Coronary artery (tissue), 2 donors: Measurements from ENCODE around the gene WHRN.

Experiments used
- DNase-seq: peaks from one replicate; pipeline ENCODE4 v3.0.0-alpha.2; 2017; ENCODE audit warnings: low spot score
- H3K27ac ChIP-seq, 2 donors: fragments of 200-600 bp; sonication (generic); one replicate each; pipeline ENCODE4 v1.5.1; 2016 to 2019
- H3K4me3 ChIP-seq: fragments of 200-600 bp; sonication (generic); 2 replicates; pipeline ENCODE4 v1.5.1; 2016; ENCODE audit warnings: mild to moderate bottlenecking, moderate library complexity
- TF ChIP-seq, protein P1 (sequence below): fragments of 200-600 bp; sonication (generic); IDR thresholded peaks from one replicate; pipeline ENCODE4 v1.5.1; 2019; ENCODE audit warnings: antibody characterized with exemption

The WHRN gene

DNA sequence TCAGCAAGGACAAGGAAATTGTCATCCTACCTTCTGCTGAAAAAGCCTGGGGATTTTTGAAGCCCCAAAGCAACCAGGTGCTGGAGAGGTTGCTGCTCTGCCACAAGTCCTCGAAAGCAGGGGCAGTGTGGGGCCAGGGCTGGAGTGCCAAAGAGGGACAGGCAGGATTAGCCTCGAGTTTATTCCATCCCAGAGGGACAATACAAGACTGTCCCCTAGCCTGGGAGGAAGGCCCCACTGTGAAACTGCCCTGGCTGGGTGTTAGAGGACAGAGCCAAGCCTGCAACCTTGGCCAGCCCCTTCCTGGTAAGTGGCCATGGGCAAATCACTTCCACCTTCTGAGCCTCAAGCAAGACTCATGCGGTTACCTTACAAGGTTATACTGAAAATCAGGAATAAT lies 55.1 kb downstream of the WHRN start:
- H3K4me3 ChIP-seq, result no peak overlapping the region
- DNase-seq, result peak; percentile 21

DNA sequence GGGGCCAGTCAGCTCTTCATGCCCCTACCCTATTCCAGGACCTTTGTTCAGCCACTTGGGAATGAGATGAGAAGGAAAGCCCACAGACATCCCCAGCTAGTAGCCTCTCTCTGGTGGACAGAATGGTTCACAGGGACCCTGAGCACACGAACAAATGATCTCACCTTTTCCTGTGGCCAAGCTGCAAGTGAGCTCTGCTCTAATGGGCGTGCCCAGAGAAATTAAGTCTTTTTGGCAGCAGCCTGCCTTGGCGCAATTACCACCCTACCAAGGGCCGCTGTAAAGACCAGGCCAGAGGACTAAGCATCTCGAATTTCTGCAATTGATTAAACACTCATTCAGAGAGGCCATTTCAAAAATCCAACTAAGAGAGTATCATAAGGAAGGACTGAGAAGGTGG lies 56.0 kb downstream of the WHRN start:
- Histone ChIP-seq H3K4me3 (no peak overlapping the region), H3K27ac (no peak overlapping the region)
- DNase-seq, result peak; percentile 36
- TF ChIP-seq, protein P1, sequence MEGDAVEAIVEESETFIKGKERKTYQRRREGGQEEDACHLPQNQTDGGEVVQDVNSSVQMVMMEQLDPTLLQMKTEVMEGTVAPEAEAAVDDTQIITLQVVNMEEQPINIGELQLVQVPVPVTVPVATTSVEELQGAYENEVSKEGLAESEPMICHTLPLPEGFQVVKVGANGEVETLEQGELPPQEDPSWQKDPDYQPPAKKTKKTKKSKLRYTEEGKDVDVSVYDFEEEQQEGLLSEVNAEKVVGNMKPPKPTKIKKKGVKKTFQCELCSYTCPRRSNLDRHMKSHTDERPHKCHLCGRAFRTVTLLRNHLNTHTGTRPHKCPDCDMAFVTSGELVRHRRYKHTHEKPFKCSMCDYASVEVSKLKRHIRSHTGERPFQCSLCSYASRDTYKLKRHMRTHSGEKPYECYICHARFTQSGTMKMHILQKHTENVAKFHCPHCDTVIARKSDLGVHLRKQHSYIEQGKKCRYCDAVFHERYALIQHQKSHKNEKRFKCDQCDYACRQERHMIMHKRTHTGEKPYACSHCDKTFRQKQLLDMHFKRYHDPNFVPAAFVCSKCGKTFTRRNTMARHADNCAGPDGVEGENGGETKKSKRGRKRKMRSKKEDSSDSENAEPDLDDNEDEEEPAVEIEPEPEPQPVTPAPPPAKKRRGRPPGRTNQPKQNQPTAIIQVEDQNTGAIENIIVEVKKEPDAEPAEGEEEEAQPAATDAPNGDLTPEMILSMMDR, result no peak

More for the DNA sequence above, 55.1 kb downstream of the WHRN start:
- H3K27ac ChIP-seq, result no peak overlapping the region
- TF ChIP-seq, protein P1, result no peak

DNA sequence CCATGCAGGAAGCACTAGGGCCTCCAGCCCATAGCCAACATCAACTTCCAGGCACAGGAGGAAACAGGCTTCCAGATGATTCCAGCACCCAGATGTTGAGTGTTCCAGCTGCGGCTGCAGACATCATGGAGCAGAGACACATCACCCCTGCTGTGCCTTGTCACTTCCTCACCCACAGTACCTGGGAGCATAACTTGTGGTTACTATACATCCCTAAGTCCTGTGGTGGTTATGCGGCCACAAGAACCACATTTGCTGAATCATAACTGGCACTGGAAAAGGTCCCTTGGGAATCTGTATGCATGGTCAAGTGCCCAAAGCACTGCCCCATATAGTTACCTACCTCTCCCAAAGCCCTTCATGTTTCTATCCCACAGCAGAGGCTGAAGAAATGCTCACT lies 56.6 kb downstream of the WHRN start:
- DNase-seq, result peak; percentile 50
- no peak overlapping the region for H3K27ac ChIP-seq
- no peak overlapping the region for H3K4me3 ChIP-seq
- TF ChIP-seq, protein P1, result no peak

DNA sequence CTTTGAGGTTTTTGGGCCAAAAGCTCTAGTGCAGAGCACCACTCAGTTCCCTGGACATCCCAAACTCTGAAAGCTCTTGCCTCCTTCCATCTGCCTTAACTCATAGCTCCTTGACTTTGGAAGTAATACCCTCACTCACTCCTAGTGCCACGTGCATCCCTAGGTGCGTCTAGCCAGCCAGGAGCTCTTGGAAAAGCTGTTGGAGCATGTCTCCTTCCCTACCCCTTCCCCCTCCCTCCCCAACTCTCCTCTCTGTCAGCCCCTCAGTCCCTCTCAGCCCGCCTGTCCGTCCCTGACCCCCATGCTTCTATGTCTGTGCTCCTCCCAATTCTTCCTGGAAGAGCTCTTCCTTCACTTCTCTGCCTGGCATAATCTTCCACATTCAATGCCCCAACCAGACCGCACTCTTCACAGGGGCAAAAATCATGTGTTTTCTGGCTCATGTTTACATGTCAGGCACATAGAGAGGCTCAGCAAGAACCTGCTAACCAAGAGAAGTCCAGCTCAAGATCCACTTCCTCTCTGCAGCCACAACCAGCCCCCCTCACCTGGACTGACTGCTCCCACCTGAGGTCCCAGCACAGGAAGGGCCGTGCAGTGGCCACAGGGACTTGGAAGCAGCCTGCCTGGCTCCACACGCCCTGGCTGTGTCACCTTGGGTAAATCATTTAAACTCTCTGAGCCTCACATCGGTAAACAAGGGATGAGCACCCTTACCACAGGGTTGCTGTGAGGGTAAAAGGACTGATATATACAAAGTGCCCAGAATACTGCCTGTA lies 58.4 kb downstream of the WHRN start:
- Histone ChIP-seq H3K27ac (no peak overlapping the region), H3K4me3 (no peak overlapping the region)
- TF ChIP-seq, protein P1, result no peak
- peak; percentile 56 for DNase-seq

DNA sequence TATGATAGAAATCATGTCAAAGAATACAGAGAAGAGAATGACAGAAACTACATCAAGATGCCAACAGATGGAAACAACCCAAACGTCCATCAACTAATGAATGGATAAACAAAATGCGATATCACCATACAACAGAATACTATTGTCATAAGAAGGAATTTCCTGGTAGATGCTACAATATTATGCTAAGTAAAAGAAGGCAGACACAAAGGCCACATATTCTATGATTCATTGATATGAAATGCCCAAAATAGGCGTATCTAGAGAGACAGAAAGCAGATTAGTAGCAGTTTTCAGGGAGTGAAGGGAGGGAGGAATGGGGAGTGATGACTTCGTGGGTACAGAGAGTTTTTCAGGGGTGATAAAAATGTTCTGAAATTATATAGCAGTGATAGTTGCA lies 59.2 kb downstream of the WHRN start:
- no peak for DNase-seq
- Histone ChIP-seq H3K4me3 (no peak overlapping the region), H3K27ac (no peak overlapping the region)
- TF ChIP-seq, protein P1, result no peak

DNA sequence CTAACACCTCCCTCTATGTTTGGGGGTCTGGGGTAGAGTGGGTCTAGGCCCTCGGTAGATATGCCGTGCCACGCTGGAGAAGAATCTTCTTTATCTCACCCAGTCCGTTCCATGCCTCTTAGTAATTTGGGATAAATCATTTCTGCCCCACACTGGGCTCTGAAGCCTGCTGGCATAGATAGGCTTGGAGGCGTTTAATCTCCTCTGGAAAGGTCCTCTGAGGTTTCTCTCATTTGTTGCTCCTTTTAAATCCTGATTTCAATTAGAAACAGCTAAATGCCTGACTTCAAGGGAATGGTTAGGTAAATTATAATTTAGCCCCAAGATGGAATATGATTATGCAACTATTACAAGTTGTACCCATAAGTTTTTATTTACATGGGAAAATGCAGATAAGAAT lies 59.7 kb downstream of the WHRN start:
- no peak for DNase-seq
- H3K27ac ChIP-seq, result no peak overlapping the region
- no peak overlapping the region for H3K4me3 ChIP-seq
- TF ChIP-seq, protein P1, result no peak

DNA sequence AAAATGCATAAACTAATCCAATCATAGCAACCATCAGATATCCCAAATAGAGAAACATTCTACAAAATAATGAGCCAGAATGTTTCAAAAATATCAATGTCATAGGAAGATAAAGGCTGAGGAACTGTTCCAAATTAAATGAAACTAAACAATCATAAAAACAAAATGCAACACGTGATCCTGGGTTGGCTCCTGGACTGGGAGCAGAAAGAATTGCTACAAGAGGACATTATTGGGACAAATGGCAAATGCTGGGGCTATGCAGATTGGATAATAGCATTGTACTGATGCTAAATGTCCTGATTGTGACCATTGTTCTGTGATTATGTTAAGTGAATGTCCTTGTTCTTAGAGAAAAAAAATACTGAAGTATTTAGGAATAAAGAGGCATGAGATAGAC lies 63.3 kb downstream of the WHRN start:
- TF ChIP-seq, protein P1, result no peak
- Histone ChIP-seq H3K27ac (no peak overlapping the region), H3K4me3 (no peak overlapping the region)
- no peak for DNase-seq
